HG03442 (cell line): Measurements from ENCODE around the gene PSMD4.
A peak's percentile ranks its signal among the peaks of the same experiment; 100 is the strongest.
"Not testable (repeated sequence)": the region's sequence is repeated elsewhere in the genome, so short reads cannot be mapped to it uniquely, and the experiment has no call there.

ENCODE experiments used
- ATAC-seq: cut with Tn5 transposase; IDR thresholded peaks from one replicate; pipeline ENCODE4 v1.9.1; 2021; ENCODE audit warnings: mild to moderate bottlenecking, moderate library complexity; ENCODE audit not compliant: unreplicated experiment

Gene PSMD4

GRCh38 chr1:151267760-151268159 is 13.2 kb downstream of the PSMD4 start:
- no peak for ATAC-seq

- no peak for ATAC-seq
Measured at GRCh38 chr1:151273924-151274466, 19.5 kb downstream of the PSMD4 start.

- not testable (repeated sequence) for ATAC-seq
Measured at GRCh38 chr1:151275341-151275740, 20.8 kb downstream of the PSMD4 start.

GRCh38 chr1:151277249-151277648 is 22.7 kb downstream of the PSMD4 start:
- no peak for ATAC-seq

- peak; percentile 28 for ATAC-seq
Measured at GRCh38 chr1:151281225-151281968, 26.9 kb downstream of the PSMD4 start.

GRCh38 chr1:151281969-151282882 is 27.7 kb downstream of the PSMD4 start, which contains the start of gene ZNF687:
Gene ZNF687 (plus strand): TSS chr1:151282299. CDS start chr1:151286292, 3,993 bp downstream.
- peak; percentile 84 for ATAC-seq

- no peak for ATAC-seq
Measured at GRCh38 chr1:151282883-151283725, 28.6 kb downstream of the PSMD4 start.

- ATAC-seq: no peak
Measured at GRCh38 chr1:151284013-151284577, 29.6 kb downstream of the PSMD4 start.

GRCh38 chr1:151286619-151287340 is 32.2 kb downstream of the PSMD4 start:
- ATAC-seq: no peak

- ATAC-seq: no peak
Measured at GRCh38 chr1:151287341-151287699, 32.8 kb downstream of the PSMD4 start.

GRCh38 chr1:151287767-151288500 is 33.4 kb downstream of the PSMD4 start:
- ATAC-seq: no peak

GRCh38 chr1:151288502-151288901 is 34.0 kb downstream of the PSMD4 start:
- ATAC-seq: no peak

- ATAC-seq: no peak
Measured at GRCh38 chr1:151289080-151289935, 34.8 kb downstream of the PSMD4 start.

- no peak for ATAC-seq
Measured at GRCh38 chr1:151289991-151290708, 35.6 kb downstream of the PSMD4 start.

GRCh38 chr1:151290709-151291303 is 36.3 kb downstream of the PSMD4 start:
- no peak for ATAC-seq

- no peak for ATAC-seq
Measured at GRCh38 chr1:151292207-151293030, 37.9 kb downstream of the PSMD4 start.
